ENCODE measurements around the gene COTL1.

DNA sequence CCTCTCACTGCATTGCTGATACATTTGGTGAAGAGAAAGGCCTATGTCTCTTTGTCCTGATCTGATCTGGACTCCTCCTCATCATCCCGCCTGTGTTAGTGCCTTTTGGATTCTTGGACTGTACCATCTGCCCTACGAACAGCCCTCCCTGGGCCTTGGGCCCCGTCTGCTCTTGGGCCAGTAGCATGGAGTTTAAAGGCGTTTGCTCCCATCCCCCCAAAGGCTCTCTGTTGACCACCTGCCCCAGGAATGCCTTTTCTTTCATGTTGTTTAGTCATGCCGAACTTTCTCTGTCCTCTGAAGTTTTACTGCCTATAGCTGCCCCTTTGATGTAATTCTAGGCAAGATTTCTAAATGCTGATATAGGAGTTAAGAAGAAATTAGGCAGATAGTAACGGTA is 82.5 kb downstream of the COTL1 start:
- TF ChIP-seq, protein P1, sequence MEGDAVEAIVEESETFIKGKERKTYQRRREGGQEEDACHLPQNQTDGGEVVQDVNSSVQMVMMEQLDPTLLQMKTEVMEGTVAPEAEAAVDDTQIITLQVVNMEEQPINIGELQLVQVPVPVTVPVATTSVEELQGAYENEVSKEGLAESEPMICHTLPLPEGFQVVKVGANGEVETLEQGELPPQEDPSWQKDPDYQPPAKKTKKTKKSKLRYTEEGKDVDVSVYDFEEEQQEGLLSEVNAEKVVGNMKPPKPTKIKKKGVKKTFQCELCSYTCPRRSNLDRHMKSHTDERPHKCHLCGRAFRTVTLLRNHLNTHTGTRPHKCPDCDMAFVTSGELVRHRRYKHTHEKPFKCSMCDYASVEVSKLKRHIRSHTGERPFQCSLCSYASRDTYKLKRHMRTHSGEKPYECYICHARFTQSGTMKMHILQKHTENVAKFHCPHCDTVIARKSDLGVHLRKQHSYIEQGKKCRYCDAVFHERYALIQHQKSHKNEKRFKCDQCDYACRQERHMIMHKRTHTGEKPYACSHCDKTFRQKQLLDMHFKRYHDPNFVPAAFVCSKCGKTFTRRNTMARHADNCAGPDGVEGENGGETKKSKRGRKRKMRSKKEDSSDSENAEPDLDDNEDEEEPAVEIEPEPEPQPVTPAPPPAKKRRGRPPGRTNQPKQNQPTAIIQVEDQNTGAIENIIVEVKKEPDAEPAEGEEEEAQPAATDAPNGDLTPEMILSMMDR (conservative IDR thresholded peaks at IDR 0.05 in 1 of 2, IDR thresholded peaks at IDR 0.05 in 1 of 2; ENCODE audit: extremely low read depth in 1 of 2, insufficient read depth in 1 of 2, low read depth in 1 of 2, low read length in 2 of 2), result no peak
- no peak for TF ChIP-seq EZH2 (IDR thresholded peaks at IDR 0.05; ENCODE audit: borderline replicate concordance, low read length)
